Panc1 (cell line): ENCODE measurements around the gene ABCC1.

Experiments
- CTCF ChIP-seq: fragments of 450-650 bp; IDR thresholded peaks from 2 replicates; pipeline ENCODE4 v1.5.1; 2017; ENCODE audit warnings: mild to moderate bottlenecking
- POLR2AphosphoS5 ChIP-seq: IDR thresholded peaks from 2 replicates; pipeline ENCODE4 v1.6.1; 2012; ENCODE audit warnings: mild to moderate bottlenecking, low read depth, low read length, moderate library complexity
- TCF7L2 ChIP-seq: IDR thresholded peaks from 2 replicates; pipeline ENCODE4 v1.6.1; 2011; ENCODE audit warnings: mild to moderate bottlenecking, low read depth, low read length, inconsistent platforms

GRCh38 chr16:16168431-16168830 lies 219.0 kb downstream of the ABCC1 start:
- TF ChIP-seq CTCF (no peak), POLR2AphosphoS5 (no peak), TCF7L2 (no peak)
